ENCODE measurements around the gene QPRT. TPM values are rescaled to one million over a fixed set of nuclear protein-coding genes. Genes with fewer than 3 reads are reported as not detected.
"Not testable (repeated sequence)": the region's sequence is repeated elsewhere in the genome, so short reads cannot be mapped to it uniquely, and the experiment has no call there.

QPRT gene
- total RNA-seq, 1 experiment from 2014 or later, result 9.0 TPM

GRCh38 chr16:29694384-29695195 lies 15.6 kb downstream of the QPRT start:
- DNase-seq (ENCODE audit: low read depth), result no peak

GRCh38 chr16:29695675-29696074 lies 16.7 kb downstream of the QPRT start:
- DNase-seq (ENCODE audit: low read depth), result not testable (repeated sequence)

GRCh38 chr16:29696881-29697331 lies 17.9 kb downstream of the QPRT start:
- DNase-seq (ENCODE audit: low read depth), result no peak

- no peak for DNase-seq (ENCODE audit: low read depth)
Observed at GRCh38 chr16:29697391-29697790, 18.4 kb downstream of the QPRT start.

- DNase-seq (ENCODE audit: low read depth), result no peak
Observed at GRCh38 chr16:29698042-29698441, 19.1 kb downstream of the QPRT start.

GRCh38 chr16:29698484-29699323 lies 19.7 kb downstream of the QPRT start:
- no peak for DNase-seq (ENCODE audit: low read depth)

GRCh38 chr16:29699324-29700219 lies 20.6 kb downstream of the QPRT start:
- no peak for DNase-seq (ENCODE audit: low read depth)

- DNase-seq (ENCODE audit: low read depth), result peak; percentile 77
Observed at GRCh38 chr16:29700253-29700987, 21.4 kb downstream of the QPRT start.

- DNase-seq (ENCODE audit: low read depth), result no peak
Observed at GRCh38 chr16:29701214-29701555, 22.2 kb downstream of the QPRT start.

- DNase-seq (ENCODE audit: low read depth), result no peak
Observed at GRCh38 chr16:29702269-29702668, 23.3 kb downstream of the QPRT start.

- DNase-seq (ENCODE audit: low read depth), result no peak
Observed at GRCh38 chr16:29705030-29705429, 26.1 kb downstream of the QPRT start.

- DNase-seq (ENCODE audit: low read depth), result not testable (repeated sequence)
Observed at GRCh38 chr16:29707160-29707559, 28.2 kb downstream of the QPRT start.

GRCh38 chr16:29708917-29709600 lies 30.1 kb downstream of the QPRT start:
- no peak for DNase-seq (ENCODE audit: low read depth)

- DNase-seq (ENCODE audit: low read depth), result not testable (repeated sequence)
Observed at GRCh38 chr16:29709657-29710056, 30.7 kb downstream of the QPRT start.

- peak; percentile 71 for DNase-seq (ENCODE audit: low read depth)
Observed at GRCh38 chr16:29710227-29711219, 31.5 kb downstream of the QPRT start.

GRCh38 chr16:29712809-29713208 lies 33.8 kb downstream of the QPRT start:
- no peak for DNase-seq (ENCODE audit: low read depth)

GRCh38 chr16:29714396-29714795 lies 35.4 kb downstream of the QPRT start:
- DNase-seq (ENCODE audit: low read depth), result no peak

- no peak for DNase-seq (ENCODE audit: low read depth)
Observed at GRCh38 chr16:29714972-29715371, 36.0 kb downstream of the QPRT start.

GRCh38 chr16:29717113-29717512 lies 38.1 kb downstream of the QPRT start:
- DNase-seq (ENCODE audit: low read depth), result no peak
